ENCODE measurements around the gene PTCD1. TPM values are rescaled to one million over a fixed set of nuclear protein-coding genes. Genes with fewer than 3 reads are reported as not detected.

The PTCD1 gene
- total RNA-seq, 6 donors from 2014 or later, result 6.3 to 13.4 (median 7.6) TPM

DNA sequence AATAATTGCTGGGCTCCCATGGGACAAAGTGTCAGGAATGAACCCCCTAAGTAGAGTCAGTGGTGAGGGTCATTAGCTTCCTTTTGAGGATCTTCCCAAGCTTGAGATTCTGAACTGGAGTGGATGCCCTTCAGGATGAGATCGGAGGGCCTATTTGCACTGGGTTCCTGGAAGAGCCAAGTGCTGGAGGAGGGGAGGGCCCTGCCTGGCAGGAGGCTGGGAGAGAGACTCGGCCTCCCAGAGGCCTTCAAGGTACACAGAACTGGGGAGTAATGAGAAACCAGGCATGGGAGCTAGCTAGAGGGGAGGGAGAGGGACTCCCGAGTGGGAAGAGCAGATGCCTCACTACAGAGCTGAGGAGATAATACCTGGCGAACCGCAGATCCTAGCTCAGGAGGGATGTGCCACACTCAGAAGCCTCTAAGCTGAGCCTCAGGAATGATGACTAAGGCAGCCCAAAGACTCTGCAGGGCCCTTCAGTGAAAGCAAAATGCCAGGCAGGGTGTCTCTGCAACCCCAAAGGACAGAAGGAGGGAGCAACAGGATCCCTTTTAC is 39.6 kb downstream of the PTCD1 start:
- ATAC-seq (ENCODE audit: low FRiP score in 2 of 2) (no peak), DNase-seq (no peak)
- Histone ChIP-seq H3K4me3 (no peak overlapping the region), H3K27ac (peak overlapping the region in 1 of 4 donors; percentile 16), H3K36me3 (peaks cover 18 to 100% (median 90%) of the 10 kb centered on the region in 4 donors), H3K4me1 (peaks cover 0 to 20% (median 17%) of the 10 kb centered on the region in 4 donors), H3K9me3 (no peaks in the 10 kb centered on the region), H3K27me3 (no peaks in the 10 kb centered on the region)
- no peak for TF ChIP-seq POLR2AphosphoS5 (IDR thresholded peaks at IDR 0.05)
- no peak for TF ChIP-seq POLR2A (IDR thresholded peaks at IDR 0.05)
- TF ChIP-seq, protein P1, sequence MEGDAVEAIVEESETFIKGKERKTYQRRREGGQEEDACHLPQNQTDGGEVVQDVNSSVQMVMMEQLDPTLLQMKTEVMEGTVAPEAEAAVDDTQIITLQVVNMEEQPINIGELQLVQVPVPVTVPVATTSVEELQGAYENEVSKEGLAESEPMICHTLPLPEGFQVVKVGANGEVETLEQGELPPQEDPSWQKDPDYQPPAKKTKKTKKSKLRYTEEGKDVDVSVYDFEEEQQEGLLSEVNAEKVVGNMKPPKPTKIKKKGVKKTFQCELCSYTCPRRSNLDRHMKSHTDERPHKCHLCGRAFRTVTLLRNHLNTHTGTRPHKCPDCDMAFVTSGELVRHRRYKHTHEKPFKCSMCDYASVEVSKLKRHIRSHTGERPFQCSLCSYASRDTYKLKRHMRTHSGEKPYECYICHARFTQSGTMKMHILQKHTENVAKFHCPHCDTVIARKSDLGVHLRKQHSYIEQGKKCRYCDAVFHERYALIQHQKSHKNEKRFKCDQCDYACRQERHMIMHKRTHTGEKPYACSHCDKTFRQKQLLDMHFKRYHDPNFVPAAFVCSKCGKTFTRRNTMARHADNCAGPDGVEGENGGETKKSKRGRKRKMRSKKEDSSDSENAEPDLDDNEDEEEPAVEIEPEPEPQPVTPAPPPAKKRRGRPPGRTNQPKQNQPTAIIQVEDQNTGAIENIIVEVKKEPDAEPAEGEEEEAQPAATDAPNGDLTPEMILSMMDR (IDR thresholded peaks at IDR 0.05), result no peak
- TF ChIP-seq EP300 (IDR thresholded peaks at IDR 0.05), result no peak
- 81 to 87% methylated on average over 5 of the region's 5 CpGs for WGBS, 2 donors

DNA sequence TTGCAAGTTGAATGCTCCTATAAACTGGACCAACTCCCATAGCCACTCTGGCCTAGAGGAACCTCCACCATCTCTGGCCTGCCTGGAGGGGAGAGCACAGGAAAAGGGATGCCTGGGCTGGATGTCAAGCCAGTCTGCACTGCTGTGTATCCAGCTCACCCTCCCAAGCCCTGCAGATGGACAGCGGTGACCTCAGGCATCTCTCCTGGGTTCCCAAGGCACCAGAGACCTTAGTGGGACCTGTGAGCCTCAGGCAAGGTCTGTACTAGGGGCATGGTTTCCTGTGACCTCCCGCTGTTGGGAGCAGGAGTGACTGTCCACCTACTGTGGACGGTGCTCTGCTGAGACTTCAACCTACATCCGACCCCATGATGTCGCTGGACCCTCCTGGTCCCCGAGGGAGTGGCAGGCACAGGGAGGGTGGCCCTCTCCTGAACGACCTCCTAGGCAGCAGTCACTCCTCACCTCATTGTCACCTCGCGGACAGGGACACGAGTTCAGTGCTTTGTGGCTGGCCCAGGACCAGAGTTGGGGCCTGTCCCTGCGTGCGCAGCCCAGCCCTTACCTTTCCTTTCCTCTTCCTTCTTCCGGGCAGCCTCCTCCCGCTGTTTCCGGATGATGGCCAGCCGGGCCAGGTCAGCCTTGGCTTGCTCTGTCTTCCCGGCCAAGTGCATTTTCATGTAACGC is 41.2 kb downstream of the PTCD1 start:
- DNase-seq, result no peak

DNA sequence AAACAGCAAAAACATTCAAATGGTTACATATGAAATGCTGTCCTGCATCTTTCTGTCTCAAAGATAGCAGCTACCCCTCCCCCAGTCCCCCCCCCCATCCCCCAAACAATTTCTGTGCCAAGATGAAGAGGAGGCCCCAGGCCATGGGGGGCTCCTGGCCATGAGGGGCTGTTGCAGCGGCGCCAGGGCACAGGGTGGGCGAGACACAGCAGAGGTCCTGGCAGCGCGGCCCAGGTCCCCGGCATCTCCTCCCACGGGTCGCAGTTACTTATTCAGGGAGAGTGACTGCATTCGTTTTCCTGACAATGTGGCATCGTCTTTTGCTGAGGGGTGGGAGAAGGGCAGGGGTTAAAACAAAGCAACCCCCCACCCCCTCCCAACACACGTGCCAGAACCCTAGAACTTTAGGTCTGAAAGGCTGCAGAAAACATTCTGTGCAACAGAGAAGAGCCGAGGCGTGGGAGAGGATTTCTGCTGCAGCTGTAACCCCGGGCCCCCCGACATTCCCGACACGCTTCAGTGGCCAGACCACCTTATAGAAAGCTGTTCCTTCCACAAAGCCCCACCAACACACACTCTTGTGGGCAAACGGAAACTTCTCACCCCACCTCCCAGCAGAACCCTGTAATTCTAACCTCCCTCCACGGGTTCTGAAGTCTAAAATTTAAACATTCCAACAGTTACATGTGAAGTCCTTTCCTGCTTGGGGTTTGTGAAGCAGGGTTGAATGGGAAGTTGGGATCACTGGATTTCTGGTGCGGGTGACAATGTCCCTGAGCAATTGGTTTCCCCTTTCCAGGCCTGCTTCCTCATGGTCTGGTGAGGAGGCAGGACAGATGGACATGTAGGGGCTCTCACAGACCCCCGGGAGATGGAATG is 41.9 kb downstream of the PTCD1 start:
- WGBS, 2 donors, result 80 to 83% methylated on average over 16 to 21 of the region's 21 CpGs
- no peak for ATAC-seq (ENCODE audit: low FRiP score in 2 of 2)
- Histone ChIP-seq H3K9me3 (no peaks in the 10 kb centered on the region), H3K4me1 (peaks cover 13 to 42% (median 34%) of the 10 kb centered on the region in 4 donors), H3K36me3 (peaks cover 15 to 92% (median 77%) of the 10 kb centered on the region in 4 donors), H3K27ac (no peak overlapping the region), H3K4me3 (no peak overlapping the region), H3K27me3 (no peaks in the 10 kb centered on the region)
- DNase-seq, result no peak
- TF ChIP-seq, protein P1 (IDR thresholded peaks at IDR 0.05), result no peak

More for the DNA sequence above, 41.2 kb downstream of the PTCD1 start:
- Histone ChIP-seq H3K27me3 (no peaks in the 10 kb centered on the region), H3K4me3 (no peak overlapping the region), H3K27ac (no peak overlapping the region), H3K4me1 (peaks cover 10 to 35% (median 29%) of the 10 kb centered on the region in 4 donors), H3K36me3 (peaks cover 15 to 92% (median 81%) of the 10 kb centered on the region in 4 donors), H3K9me3 (no peaks in the 10 kb centered on the region)
- WGBS, 2 donors, result 83 to 87% methylated on average over 13 to 17 of the region's 18 CpGs
- TF ChIP-seq POLR2AphosphoS5 (IDR thresholded peaks at IDR 0.05), result peak in 1 of 2 donors; percentile 5
- TF ChIP-seq, protein P1 (IDR thresholded peaks at IDR 0.05), result no peak
- ATAC-seq (ENCODE audit: low FRiP score in 2 of 2), result no peak

DNA sequence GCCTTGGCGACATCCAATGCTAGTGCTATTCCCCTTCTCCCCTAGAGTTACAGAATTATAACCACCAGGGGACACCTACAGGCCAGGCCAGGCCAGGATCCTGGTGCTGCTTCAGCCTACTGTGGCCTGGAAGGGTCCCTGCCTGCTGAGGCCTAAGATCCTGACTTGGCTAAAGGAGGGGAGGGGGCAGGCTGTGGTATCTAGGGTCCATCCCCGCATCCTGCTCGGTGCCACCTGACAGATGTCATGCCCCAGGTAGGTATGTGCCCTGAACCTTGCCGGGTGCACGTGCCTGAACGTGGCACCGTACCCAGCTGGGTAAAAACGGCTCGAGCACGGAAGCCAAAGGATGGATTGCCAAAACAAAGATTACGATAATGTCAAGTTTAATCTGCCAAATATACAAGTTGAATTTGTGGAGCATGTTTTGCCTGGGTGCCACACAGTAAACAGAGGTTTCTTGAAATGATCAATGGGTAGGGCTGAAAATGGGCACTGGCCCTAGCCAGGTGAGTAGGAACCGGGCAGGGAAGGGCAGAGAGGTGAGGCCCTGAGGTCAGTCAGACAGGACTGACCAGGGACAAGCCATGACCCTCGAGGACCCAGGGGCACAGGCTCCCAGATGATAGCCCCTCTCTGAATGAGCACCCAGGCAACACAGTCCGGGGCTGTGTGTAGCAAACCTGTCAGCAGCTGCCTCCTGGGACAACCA is 42.8 kb downstream of the PTCD1 start:
- H3K4me1 ChIP-seq, result peaks cover 13 to 42% (median 34%) of the 10 kb centered on the region in 4 donors

More for the DNA sequence above, 42.8 kb downstream of the PTCD1 start:
- Histone ChIP-seq H3K9me3 (no peaks in the 10 kb centered on the region), H3K27ac (no peak overlapping the region), H3K27me3 (no peaks in the 10 kb centered on the region), H3K36me3 (peaks cover 15 to 92% (median 77%) of the 10 kb centered on the region in 4 donors), H3K4me3 (no peak overlapping the region)
- WGBS, 2 donors, result 91 to 94% methylated on average over 13 to 14 of the region's 14 CpGs
- DNase-seq (no peak), ATAC-seq (ENCODE audit: low FRiP score in 2 of 2) (no peak)
- TF ChIP-seq, protein P1 (IDR thresholded peaks at IDR 0.05), result no peak
- TF ChIP-seq POLR2AphosphoS5 (IDR thresholded peaks at IDR 0.05), result no peak
- no peak for TF ChIP-seq EP300 (IDR thresholded peaks at IDR 0.05)
- TF ChIP-seq POLR2A (IDR thresholded peaks at IDR 0.05), result no peak

Data from upper lobe of left lung (tissue), 6 donors.